ENCODE data around the gene C2orf69. TPM values are rescaled to one million over a fixed set of nuclear protein-coding genes. Genes with fewer than 3 reads are reported as not detected.

Gene C2orf69, protein sequence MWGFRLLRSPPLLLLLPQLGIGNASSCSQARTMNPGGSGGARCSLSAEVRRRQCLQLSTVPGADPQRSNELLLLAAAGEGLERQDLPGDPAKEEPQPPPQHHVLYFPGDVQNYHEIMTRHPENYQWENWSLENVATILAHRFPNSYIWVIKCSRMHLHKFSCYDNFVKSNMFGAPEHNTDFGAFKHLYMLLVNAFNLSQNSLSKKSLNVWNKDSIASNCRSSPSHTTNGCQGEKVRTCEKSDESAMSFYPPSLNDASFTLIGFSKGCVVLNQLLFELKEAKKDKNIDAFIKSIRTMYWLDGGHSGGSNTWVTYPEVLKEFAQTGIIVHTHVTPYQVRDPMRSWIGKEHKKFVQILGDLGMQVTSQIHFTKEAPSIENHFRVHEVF
- total RNA-seq, result 7.5 TPM
- long read RNA-seq, transcript C2orf69-201 (2 exons, 3,728 nt), result major isoform, 41 of 42 reads
- long read RNA-seq, partial matches to known transcripts, result 0 of 42 reads
- long read RNA-seq, other reads (novel, unspliced or antisense), result 1 of 42 reads

DNA sequence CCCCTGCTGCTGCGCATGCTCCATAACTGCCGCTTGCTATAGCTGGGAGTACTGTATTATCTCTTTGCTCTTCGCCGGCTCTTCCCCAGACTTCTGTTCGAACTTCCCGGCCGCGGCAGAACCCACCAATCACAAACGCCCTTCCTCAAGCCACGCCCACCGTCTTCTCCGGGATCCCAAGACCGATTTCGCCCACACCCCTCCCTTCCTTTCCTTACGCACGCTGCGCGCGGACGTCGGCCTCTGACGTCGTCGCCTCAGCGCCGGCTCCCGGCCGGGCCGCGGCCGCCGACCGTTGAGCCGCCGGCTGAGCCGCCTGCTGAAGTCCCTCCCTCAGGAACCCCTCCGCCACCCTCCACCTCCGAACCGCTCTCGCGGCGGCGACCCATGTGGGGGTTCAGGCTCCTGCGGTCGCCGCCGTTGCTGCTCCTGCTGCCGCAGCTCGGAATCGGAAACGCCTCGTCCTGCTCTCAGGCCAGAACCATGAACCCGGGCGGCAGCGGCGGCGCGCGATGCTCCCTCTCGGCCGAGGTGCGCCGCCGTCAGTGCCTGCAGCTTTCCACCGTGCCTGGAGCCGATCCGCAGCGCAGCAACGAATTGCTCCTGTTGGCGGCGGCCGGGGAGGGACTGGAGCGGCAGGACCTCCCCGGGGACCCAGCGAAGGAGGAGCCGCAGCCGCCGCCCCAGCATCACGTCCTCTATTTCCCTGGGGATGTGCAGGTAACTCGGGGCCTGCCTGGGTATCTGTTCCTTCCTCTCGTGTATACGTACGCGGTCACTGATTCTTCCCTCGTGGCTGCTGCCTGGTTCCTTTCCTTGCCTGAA, at the start of gene C2orf69:
Gene C2orf69 (plus strand): TSS at position 242 of the 825 bp plus-strand sequence. CDS start 146 bp downstream, at position 388.
- ATAC-seq (peak; percentile 99), DNase-seq (peak; percentile 96)
- intact Hi-C loops (cut with micrococcal nuclease), result no loop called here

DNA sequence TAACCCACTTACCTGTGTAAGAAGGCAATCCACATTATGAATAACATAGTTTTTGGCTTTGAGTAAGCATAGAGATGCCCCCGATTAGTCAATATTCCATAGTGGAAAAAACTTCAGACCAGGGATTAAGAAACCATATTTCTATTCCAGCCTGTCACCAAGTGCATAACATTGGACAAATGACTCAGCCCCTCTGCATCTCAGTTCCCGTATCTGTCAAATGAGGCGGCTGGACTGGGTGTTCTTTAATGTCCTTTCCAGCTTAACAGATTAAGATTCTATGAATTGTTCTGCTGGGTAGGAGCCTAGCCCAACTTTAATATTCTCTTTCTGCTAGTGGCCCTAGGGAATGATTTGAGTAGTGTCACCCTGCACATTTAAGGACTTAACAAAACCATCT, 48.3 kb upstream of the C2orf69 start:
- intact Hi-C loops (cut with micrococcal nuclease), result no loop called here
- DNase-seq (no peak), ATAC-seq (no peak)

DNA sequence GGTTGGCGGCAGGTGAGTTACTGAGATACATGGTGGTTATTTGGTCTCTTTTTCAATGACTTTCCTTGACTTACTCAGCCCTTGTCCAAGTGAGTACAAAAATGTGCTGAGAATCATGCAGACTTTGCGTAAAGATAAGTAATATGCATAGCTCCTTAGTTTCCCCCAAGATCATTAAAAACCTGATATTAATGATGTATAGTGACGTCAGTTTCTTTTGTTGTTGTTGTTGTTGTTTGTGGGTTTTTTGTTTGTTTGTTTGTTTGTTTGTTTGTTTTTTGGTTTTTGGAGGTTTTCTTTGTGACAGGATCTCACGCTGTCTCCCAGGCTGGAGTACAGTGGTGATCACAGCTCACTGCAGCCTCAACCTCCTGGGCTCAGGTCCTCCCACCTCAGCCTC, 45.2 kb upstream of the C2orf69 start:
- no peak for ATAC-seq
- intact Hi-C loops (cut with micrococcal nuclease), result no loop called here

DNA sequence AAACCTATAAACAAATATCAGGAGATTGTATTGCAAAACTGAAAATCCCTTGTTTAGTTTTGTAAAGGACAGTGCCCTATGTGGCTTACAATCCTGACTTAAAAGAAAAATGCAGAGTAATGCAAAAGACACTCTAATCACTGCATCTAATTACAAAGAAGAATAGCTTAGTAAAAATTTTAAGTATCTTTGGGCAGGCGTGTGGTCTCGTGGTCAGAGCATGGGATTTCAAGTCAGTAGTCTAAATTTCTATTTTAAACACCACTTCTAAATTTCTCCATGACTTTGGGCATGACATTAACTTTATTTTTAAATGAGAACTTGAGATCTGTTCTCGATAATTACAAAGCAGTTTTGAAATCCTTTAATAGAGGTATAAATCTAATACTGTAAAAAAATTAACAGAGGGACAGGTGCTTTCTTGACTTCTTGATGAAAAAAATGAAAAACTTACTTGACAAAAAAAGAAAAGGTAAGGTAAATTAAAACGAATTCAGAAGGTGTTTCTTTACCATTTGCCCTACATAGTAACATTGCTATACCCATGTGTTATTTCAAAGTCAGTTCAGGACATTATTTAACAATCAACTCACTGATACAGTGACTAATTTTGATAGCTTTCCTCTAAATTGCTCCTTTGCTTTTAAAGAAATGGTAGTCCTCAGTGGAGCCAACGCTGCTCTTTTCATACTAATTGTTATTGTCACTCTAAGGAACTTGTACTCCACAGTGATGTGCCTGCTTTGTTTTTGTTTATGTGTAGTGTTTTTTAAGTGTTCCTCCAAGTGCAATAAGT, 42.5 kb upstream of the C2orf69 start:
- intact Hi-C loops (cut with micrococcal nuclease), result no loop called here
- ATAC-seq (no peak), DNase-seq (no peak)

More for the DNA sequence above, 45.2 kb upstream of the C2orf69 start:
- DNase-seq, result no peak

DNA sequence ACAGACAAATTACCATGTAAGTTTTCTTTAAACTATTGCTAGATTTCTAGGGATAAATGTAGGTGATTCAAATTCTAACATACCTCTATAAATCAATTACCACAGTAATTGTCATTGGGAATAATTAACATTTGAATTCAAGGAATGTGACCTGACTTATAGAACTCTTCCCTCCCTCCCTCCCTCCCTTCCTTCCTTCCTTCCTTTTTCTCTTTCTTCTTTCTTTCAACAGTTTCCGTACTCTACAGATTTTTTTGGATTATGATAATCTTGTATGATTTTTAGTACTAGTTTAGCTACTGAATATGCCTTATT, 41.9 kb upstream of the C2orf69 start:
- no peak for ATAC-seq
- intact Hi-C loops (cut with micrococcal nuclease), result no loop called here
- no peak for DNase-seq

DNA sequence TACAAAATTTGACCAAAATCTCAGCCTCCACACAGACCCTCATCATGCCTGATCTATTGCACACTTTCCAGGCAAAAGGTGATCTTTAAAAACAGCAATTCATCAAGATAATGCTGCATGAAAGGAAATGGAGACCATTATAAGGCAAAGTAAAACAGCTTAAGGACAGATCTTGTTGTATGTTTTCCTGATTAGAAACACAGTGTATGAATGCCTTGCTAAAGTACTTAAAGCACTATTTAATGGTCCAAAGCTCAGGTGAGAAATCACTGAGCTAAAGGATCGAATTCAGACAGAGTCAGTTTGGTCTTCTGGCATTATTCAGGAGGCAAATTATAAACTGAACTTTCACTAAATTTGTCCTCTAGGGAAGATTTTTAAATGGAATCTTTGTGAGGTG, 41.4 kb upstream of the C2orf69 start:
- intact Hi-C loops (cut with micrococcal nuclease), result no loop called here
- no peak for ATAC-seq
- DNase-seq, result no peak

DNA sequence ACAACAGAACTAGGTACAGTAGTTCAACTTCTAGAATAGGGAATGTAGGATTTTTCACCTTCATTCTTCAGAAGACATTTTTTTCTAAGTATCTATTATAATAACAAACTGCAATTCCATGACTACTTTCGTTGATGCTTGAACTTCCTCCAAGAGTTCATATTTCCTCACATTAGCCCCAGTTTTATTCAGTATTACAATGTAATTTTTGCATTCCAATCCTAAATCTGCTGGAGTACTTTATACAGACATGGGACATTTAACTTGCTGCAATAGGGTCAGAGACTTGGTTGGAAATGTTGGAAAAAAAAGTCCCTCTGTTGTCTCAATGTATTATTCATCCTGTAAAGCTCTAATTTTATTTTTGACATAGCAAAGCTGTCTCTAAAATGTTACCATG, 40.5 kb upstream of the C2orf69 start:
- intact Hi-C loops (cut with micrococcal nuclease), result no loop called here
- ATAC-seq (no peak), DNase-seq (no peak)

DNA sequence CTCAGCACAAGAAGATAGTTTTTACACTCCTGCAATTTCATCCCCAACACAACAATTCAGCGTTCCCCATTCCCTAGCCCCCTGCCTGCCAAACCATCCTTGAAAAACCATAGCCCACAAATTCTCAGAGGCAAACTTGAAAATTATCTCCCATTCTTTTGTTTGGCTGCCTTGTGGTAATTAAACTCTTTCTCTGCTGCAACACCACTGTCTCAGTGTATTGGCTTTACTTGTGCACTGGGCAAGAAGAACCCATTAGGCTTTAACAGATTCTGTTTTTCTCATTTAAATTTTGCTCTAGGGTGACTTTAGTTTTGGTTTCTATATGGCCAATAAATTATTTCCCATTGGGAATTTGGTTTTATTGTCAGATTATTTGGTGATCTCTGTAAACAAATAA, 36.9 kb upstream of the C2orf69 start:
- intact Hi-C loops (cut with micrococcal nuclease), result no loop called here
- no peak for DNase-seq
- ATAC-seq, result no peak

DNA sequence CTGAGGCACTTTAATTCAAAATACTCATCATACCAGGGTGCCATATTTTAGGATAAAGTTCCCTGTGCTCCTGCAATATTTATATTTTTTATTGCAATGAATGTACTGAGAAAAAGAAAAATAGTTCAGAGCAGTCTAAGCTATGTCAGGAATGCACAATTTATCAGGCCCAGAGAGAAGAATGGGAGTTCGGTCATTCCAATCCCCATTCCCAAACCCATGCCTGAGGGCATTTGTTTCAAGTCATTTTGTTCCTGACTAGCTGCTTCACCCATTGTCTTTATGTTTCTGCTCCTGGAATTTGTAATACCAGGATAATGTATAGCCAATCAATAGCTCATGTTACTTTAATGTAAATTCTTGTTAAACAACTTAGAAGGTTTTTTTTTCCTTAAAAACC, 35.7 kb upstream of the C2orf69 start:
- no peak for DNase-seq
- intact Hi-C loops (cut with micrococcal nuclease), result no loop called here
- ATAC-seq, result no peak

DNA sequence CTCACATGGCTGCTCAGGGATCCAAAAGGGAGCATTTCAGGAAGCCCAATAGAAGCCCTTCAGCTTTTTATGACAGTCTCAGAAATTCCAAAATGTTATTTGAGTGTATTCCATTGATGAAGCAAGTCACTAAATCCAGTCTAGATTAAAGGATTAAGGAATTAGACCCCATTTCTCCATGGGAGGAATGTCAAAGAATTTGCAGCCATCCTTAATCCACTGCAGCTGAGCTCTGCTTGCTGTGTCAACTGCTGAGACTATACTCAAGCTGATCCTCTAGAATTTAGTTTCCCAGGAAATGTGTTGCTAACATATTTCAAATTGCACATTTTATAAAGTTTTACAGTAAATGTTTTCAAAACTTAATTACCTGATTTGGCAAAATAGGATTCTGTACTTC, 28.4 kb upstream of the C2orf69 start:
- intact Hi-C loops (cut with micrococcal nuclease), result no loop called here
- ATAC-seq (no peak), DNase-seq (no peak)

DNA sequence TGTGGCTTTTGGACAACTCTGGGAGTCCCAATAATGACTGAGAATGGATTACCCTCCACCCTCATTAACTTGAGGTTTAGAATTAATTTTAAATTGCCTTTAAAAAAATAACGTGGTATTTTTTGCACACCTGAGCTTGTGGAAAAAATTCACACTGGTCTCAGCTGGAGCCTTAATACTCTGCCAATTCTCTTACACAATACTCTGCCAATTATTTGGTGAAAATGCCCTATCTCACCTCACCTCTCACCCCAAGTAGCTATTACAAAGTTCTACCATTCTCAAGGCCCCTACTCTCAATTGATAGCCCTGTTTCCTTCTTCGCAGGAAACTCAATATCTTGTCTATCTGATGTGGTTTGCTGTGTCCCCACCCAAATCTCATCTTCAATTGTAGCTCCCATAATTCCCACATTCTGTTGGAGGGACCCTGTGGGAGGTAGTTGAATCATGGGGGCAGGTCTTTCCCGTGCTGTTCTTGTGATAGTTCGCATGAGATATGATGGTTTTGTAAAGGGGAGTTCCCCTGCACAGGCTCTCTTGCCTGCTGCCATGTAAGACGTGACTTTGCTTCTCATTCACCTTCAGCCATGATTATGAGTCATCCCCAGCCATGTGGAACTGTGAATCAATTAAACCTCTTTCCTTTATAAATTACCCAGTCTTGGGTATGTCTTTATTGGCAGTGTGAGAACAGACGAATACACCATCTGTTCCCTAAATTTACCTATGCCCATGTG, 27.4 kb upstream of the C2orf69 start:
- intact Hi-C loops (cut with micrococcal nuclease), result no loop called here
- no peak for ATAC-seq
- DNase-seq, result no peak

DNA sequence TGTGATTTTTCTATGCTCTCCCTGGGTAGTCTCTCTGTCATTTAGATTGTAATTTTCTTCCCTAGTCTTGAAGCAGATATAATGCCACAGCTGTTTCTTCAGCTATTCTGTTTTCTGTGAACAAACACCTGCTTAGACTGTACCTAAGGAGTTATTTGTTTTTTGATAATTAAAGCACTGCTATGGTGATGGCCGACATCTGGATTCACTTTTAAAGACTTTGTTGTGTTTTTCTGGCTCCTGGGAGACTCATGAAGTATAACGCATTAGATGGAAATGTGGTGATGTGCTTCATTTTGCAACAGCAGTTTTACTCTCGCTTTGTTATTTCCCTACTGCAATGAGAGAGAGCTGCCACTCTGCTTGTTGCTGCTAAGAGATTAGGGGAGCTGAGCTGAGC, 15.7 kb upstream of the C2orf69 start:
- DNase-seq (no peak), ATAC-seq (no peak)
- intact Hi-C loops (cut with micrococcal nuclease), result no loop called here

DNA sequence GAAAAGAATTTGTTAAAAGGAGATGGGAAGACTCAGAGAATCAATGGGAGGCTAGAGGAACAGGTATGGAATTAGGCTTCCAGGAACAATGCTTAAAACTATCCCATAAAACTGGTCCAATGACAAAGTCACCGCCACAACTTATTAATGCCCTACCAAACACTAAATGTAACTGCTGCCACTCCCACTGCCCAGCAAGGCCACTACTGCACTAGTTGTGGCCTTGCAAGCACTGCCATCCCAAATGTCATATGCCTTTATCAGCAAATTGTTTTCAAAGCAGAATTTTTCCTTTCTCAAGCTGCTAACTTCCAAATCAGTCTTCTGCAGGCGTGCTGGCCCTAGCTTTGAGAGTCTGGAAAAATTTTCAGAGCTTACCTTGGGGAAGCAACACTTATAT, 14.5 kb upstream of the C2orf69 start:
- intact Hi-C loops (cut with micrococcal nuclease), result no loop called here
- ATAC-seq (no peak), DNase-seq (no peak)

DNA sequence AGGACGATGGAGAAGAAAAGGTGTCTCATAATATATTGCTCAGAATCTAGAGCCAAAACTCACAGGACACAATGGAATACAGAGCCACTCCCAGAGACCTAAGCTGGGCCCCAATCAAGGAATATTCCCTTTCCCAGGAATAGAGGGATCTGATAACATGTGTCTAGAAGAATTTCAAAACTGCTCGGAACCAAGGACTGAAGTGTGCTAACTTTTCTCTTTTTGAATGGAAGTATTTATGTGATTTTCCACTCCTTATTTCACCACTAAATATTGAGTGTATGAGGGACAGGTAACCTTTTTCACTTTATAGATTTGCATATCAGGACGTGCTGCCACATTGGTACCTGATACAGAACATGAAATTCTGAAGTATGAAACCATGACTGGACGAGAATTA, 9.2 kb upstream of the C2orf69 start:
- DNase-seq, result no peak
- ATAC-seq, result no peak
- intact Hi-C loops (cut with micrococcal nuclease), result no loop called here

DNA sequence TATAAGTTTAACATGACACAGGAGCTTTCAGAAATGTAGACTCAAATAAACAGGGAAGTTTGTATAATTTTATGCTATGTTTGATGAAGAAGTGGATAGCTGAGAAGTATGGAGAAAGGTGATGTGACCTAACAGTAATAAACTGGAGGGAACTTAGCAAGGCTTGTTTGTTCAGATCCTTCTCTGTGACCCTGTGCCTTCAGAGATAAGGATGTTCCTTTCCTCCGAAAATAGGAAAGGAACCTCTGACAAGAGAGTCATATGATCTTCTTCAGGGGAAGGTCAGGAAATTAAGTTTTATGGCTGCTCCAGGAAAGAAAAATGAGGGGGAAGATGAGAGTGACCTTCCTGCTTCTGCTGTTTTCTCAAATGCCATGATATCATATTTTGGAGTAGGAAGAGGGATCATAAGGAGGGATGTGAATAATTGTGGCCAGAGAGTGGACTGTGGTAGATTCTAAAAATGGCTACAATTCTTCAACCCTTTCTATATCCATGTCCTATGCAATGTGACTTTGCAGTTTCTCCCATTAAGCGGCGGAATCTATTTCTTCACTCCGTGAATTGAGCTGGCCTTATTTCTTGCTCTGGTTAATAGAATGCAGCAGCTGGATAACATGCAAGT, 8.5 kb upstream of the C2orf69 start:
- DNase-seq, result no peak
- no peak for ATAC-seq
- intact Hi-C loops (cut with micrococcal nuclease), result no loop called here

DNA sequence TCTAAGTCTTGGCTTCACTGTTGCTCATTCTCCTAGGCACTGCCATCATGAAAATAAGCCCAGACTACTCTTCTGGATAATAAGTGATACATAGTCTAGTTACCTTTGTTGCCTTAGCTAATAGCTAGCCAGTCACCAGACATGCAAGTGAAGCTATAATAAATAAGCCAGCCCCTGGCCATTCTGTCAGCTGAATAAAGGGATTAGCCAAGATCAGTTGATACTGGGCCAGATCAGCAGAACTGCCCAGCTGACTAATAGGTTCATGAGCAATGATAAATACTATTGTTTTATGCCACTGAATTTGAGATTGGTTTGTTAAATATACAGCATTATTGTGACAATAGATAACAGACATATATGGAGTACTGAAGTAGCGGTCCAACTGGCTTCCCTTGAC, 8.0 kb upstream of the C2orf69 start:
- DNase-seq (no peak), ATAC-seq (no peak)
- intact Hi-C loops (cut with micrococcal nuclease), result no loop called here

DNA sequence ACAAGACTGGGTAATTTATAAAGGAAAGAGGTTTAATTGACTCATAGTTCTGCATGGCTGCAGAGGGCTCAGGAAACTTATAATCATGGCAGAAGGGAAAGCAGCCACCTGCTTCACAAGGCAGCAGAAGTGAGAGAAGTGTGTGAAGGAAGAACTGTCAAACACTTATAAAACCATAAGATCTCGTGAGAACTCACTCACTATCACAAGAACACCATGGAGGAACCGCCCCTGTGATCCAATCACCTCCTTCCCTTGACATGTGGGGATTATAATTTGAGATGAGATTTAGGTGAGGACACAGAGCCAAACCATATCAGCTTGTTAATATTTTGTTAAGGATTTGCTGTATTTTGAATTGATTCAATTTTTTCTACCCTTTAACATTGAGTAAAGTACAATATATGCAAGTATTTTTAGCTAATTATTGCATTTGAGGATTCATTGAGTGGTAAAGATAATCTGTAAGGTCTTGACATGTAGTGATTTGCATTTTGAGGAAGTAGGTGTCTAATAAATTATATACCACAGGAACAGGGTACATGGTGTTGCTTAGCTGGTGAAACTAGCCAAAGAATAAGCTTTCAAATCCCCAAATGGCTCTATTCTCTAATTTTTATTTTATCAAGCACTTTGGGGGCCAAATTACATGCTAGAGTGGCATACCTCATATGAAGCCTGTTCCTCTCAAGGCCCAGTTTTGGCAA, 3.9 kb upstream of the C2orf69 start:
- DNase-seq (no peak), ATAC-seq (no peak)
- intact Hi-C loops (cut with micrococcal nuclease), result no loop called here
